ENCODE results near the gene FGF2. TPM values are rescaled to one million over a fixed set of nuclear protein-coding genes. Genes with fewer than 3 reads are reported as not detected.
A peak's percentile ranks its signal among the peaks of the same experiment; 100 is the strongest.
"Not testable (repeated sequence)": the region's sequence is repeated elsewhere in the genome, so short reads cannot be mapped to it uniquely, and the experiment has no call there.

Gene FGF2
- polyA plus RNA-seq, 1 donor: 3.0 TPM

DNA sequence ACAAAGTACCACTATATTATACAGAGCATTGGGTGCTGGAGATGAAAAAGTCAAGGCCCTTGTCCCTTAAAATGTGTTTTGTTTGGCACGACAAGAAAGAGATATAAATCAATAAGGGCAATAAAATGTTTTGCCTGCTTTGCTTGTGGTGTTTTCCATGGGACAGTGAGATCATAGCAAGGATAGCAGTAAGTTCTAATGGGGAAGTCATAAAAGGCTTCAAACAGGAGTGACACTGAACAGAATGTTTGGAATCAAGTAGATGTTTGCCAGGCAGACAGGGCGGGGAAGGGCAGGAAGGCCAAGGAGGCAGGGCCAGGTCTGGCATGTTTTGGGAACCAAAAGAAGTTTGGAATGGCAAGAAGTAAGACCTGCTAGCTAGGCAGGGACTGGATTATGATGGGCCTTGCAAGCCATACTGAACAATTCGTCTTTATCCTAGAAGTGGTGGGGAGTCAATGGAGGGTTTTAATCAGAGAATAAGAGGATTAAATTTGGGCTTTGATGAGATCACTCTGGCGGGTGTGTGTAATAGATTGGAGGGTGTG lies 16.4 kb downstream of the FGF2 start:
- no peak for DNase-seq
- H3K27ac ChIP-seq (ENCODE audit: low read length): no peak overlapping the region
- H3K27me3 ChIP-seq (ENCODE audit: control insufficient read depth, insufficient read depth, low read length): no peaks in the 10 kb centered on the region
- no peak overlapping the region for H3K4me3 ChIP-seq (ENCODE audit: low read length)
- no peaks in the 10 kb centered on the region for H3K9me3 ChIP-seq (ENCODE audit: control insufficient read depth, low read depth, low read length)
- 61% methylated on average over 2 of the region's 4 CpGs for WGBS (ENCODE audit: insufficient coverage, low lambda C conversion rate)
- H3K36me3 ChIP-seq (ENCODE audit: control insufficient read depth, insufficient read depth, low read length): no peaks in the 10 kb centered on the region
- no peaks in the 10 kb centered on the region for H3K4me1 ChIP-seq (ENCODE audit: control insufficient read depth, insufficient read depth, low read length)

DNA sequence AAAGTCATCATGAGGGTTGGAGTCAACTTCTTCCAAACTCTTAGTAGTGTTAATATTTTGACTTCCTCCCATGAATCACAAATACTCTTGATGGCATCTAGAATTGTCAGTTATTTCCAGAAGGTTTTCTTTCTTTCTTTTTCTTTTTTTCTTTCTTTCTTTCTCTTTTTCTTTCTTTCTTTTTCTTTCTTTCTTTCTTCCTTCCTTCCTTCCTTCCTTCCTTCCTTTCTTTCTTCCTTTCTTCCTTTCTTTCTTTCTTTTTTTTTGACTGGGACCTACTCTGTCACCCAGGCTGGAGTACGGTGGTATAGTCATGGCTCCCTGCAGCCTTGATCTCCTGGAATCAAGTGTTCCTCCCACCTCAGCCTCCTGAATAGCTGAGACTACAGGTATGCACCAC lies 17.8 kb downstream of the FGF2 start:
- H3K4me3 ChIP-seq (ENCODE audit: low read length); H3K27ac ChIP-seq (ENCODE audit: low read length); H3K27me3 ChIP-seq (ENCODE audit: control insufficient read depth, insufficient read depth, low read length); H3K9me3 ChIP-seq (ENCODE audit: control insufficient read depth, low read depth, low read length); DNase-seq; H3K36me3 ChIP-seq (ENCODE audit: control insufficient read depth, insufficient read depth, low read length); H3K4me1 ChIP-seq (ENCODE audit: control insufficient read depth, insufficient read depth, low read length): not testable (repeated sequence)
- no CpG with 5 or more reads among the region's 1 CpG for WGBS (ENCODE audit: insufficient coverage, low lambda C conversion rate)

DNA sequence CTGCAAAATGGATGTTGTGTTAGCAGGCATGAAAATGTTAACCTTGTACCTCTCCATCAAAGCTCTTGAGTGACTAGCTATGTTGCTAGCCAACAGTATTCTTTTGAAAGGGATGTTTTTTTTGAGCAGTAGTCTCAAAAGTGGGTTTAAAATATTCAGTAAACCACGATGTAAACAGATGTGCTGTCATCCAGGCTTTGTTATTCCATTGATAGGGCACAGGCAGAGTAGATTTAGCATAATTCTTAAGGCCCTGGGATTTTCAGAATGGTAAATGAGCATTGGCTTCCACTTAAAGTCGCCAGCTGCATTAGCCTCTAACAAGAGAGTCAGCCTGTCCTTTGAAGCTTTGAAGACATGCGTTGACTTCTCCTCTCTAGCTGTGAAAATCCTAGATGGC lies 18.4 kb downstream of the FGF2 start:
- no peak overlapping the region for H3K27ac ChIP-seq (ENCODE audit: low read length)

DNA sequence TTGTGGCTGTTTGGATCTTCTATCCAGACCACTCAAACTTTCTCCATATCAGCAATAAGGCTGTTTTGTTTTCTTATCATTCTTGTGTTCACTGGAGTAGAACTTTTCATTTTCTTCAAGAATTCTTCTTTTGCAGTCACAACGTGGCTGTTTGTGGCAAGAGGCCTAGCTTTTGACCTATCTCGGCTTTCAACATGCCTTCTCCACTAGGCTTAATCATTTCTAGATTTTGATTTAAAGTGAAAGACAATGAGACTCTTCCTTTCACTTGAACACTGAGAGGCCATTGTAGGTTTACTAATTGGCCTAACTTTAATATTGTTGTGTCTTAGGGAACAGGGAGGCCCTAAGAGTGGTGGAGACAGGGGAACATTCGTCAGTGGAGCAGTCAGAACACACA lies 19.1 kb downstream of the FGF2 start:
- Histone ChIP-seq H3K27me3 (ENCODE audit: control insufficient read depth, insufficient read depth, low read length) (no peaks in the 10 kb centered on the region), H3K9me3 (ENCODE audit: control insufficient read depth, low read depth, low read length) (no peaks in the 10 kb centered on the region), H3K27ac (ENCODE audit: low read length) (no peak overlapping the region), H3K4me1 (ENCODE audit: control insufficient read depth, insufficient read depth, low read length) (no peaks in the 10 kb centered on the region), H3K36me3 (ENCODE audit: control insufficient read depth, insufficient read depth, low read length) (no peaks in the 10 kb centered on the region), H3K4me3 (ENCODE audit: low read length) (no peak overlapping the region)
- WGBS (ENCODE audit: insufficient coverage, low lambda C conversion rate): 75% methylated on average over 2 of the region's 3 CpGs
- no peak for DNase-seq

More for the DNA sequence above, 18.4 kb downstream of the FGF2 start:
- no peak for DNase-seq
- Histone ChIP-seq H3K4me1 (ENCODE audit: control insufficient read depth, insufficient read depth, low read length) (no peaks in the 10 kb centered on the region), H3K27me3 (ENCODE audit: control insufficient read depth, insufficient read depth, low read length) (no peaks in the 10 kb centered on the region), H3K9me3 (ENCODE audit: control insufficient read depth, low read depth, low read length) (no peaks in the 10 kb centered on the region), H3K4me3 (ENCODE audit: low read length) (no peak overlapping the region), H3K36me3 (ENCODE audit: control insufficient read depth, insufficient read depth, low read length) (no peaks in the 10 kb centered on the region)
- 100% methylated on average over 1 of the region's 3 CpGs for WGBS (ENCODE audit: insufficient coverage, low lambda C conversion rate)

DNA sequence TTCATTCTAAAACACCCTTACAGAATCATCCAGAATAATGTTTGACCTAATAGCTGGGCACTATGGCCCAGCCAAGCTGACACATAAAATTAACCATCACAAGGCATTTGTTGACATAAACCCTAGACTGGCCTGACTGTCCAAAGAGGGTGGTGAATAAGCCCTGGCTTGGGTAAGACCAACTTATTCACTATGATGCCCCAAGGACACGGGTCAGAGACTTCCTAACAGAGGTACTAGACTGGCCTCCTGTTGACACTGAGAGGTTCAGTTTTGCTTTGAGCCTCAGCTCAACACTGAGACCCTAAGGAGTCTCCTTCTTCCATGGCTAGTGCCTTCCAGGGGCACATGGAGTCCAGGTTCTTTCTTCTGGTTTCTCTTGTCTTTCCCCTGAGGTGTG lies 21.3 kb downstream of the FGF2 start:
- no peak for DNase-seq
- WGBS (ENCODE audit: insufficient coverage, low lambda C conversion rate): no CpG with 5 or more reads among the region's 1 CpG
- no peaks in the 10 kb centered on the region for H3K36me3 ChIP-seq (ENCODE audit: control insufficient read depth, insufficient read depth, low read length)
- H3K27ac ChIP-seq (ENCODE audit: low read length): no peak overlapping the region
- no peaks in the 10 kb centered on the region for H3K9me3 ChIP-seq (ENCODE audit: control insufficient read depth, low read depth, low read length)
- no peaks in the 10 kb centered on the region for H3K4me1 ChIP-seq (ENCODE audit: control insufficient read depth, insufficient read depth, low read length)
- no peaks in the 10 kb centered on the region for H3K27me3 ChIP-seq (ENCODE audit: control insufficient read depth, insufficient read depth, low read length)
- no peak overlapping the region for H3K4me3 ChIP-seq (ENCODE audit: low read length)

DNA sequence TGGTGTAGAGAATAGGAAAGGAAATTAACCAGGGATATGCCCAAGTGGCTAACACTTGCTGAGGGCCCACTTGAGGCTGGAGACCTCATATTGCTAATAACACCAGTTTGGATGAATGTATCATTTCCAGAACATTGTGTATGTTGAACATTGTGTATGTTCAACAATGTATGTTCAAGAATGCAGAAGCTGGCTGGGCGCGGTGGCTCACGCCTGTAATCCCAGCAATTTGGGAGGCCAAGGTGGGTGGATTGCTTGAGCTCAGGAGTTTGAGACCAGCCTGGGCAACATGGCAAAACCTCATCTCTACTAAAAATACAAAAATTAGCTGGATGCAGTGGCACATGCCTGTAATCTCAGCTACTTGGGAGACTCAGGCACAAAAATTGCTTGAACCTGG lies 23.2 kb downstream of the FGF2 start:
- H3K9me3 ChIP-seq (ENCODE audit: control insufficient read depth, low read depth, low read length); H3K4me3 ChIP-seq (ENCODE audit: low read length); H3K4me1 ChIP-seq (ENCODE audit: control insufficient read depth, insufficient read depth, low read length); H3K27me3 ChIP-seq (ENCODE audit: control insufficient read depth, insufficient read depth, low read length); DNase-seq; H3K27ac ChIP-seq (ENCODE audit: low read length); H3K36me3 ChIP-seq (ENCODE audit: control insufficient read depth, insufficient read depth, low read length): not testable (repeated sequence)
- WGBS (ENCODE audit: insufficient coverage, low lambda C conversion rate): no CpG with 5 or more reads among the region's 3 CpGs

DNA sequence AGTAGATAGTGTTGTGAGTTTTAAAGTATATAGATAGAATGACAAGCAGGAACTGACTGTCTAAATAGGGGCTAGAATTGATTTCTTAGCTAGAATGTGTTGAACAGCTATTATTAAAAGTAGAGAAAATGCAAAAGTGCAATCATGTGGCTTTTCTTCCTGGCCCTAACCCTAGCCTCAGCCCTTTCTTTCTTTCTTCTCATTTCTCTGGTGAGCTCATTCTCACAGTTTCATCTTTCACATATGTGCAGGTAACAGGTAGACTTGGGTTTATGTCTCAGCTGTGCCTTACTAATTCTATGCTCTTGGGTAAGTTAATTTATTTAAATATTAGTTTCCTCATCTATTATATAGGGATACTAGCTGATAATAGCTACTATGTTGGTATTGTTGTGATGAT lies 24.9 kb downstream of the FGF2 start:
- Histone ChIP-seq H3K36me3 (ENCODE audit: control insufficient read depth, insufficient read depth, low read length) (no peaks in the 10 kb centered on the region), H3K9me3 (ENCODE audit: control insufficient read depth, low read depth, low read length) (no peaks in the 10 kb centered on the region), H3K4me3 (ENCODE audit: low read length) (no peak overlapping the region), H3K27me3 (ENCODE audit: control insufficient read depth, insufficient read depth, low read length) (no peaks in the 10 kb centered on the region), H3K27ac (ENCODE audit: low read length) (no peak overlapping the region), H3K4me1 (ENCODE audit: control insufficient read depth, insufficient read depth, low read length) (no peaks in the 10 kb centered on the region)
- no peak for DNase-seq

DNA sequence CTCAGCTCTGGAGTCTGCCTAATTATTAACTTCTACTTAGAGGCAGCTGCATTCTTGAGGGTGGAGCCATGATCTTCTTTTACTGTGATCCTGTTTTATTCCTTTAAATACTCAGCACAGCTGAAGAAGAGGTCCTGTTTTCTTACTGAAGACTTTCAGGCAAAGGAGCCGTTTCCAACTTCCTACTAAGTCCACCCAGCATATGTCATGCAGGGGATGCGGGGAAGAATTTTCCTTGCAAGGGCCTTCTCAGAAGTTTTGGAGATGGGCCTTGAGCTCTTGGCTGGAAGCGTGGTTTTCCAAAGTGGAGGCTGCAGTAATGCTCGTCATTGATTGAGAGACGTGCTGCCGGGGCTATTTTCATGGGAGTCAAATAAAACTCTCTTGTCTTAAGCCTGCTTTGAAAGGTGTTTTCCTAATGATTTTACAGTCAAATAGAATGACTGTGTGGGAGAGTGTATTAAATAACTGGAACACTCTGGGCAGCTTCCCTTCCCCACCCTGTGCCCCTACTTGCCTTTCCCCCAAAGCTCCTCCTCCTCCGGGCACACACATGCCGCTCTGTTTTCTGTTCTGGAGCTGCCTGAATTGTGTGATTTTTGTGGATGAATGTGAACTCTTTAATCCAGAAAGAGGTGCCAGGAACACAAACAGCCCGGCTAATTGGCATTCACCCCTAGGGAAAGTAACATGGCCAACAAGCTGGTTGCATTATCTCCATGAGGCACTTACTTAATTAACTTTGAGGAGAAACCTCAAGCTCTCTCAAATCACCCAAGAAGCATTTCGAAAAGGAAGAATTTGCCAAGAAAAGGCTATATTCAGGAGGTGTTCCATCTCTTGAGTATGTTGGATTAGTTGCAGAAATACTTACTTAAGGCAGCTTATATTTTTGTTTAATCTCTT lies 28.1 kb downstream of the FGF2 start:
- no peaks in the 10 kb centered on the region for H3K27me3 ChIP-seq (ENCODE audit: control insufficient read depth, insufficient read depth, low read length)
- peak in 1 of 2 donors; percentile 16 for DNase-seq
- peaks cover 3% of the 10 kb centered on the region for H3K4me1 ChIP-seq (ENCODE audit: control insufficient read depth, insufficient read depth, low read length)
- no peaks in the 10 kb centered on the region for H3K36me3 ChIP-seq (ENCODE audit: control insufficient read depth, insufficient read depth, low read length)
- H3K9me3 ChIP-seq (ENCODE audit: control insufficient read depth, low read depth, low read length): no peaks in the 10 kb centered on the region
- no peak overlapping the region for H3K27ac ChIP-seq (ENCODE audit: low read length)
- H3K4me3 ChIP-seq (ENCODE audit: low read length): no peak overlapping the region
- 100% methylated on average over 1 of the region's 10 CpGs for WGBS (ENCODE audit: insufficient coverage, low lambda C conversion rate)

DNA sequence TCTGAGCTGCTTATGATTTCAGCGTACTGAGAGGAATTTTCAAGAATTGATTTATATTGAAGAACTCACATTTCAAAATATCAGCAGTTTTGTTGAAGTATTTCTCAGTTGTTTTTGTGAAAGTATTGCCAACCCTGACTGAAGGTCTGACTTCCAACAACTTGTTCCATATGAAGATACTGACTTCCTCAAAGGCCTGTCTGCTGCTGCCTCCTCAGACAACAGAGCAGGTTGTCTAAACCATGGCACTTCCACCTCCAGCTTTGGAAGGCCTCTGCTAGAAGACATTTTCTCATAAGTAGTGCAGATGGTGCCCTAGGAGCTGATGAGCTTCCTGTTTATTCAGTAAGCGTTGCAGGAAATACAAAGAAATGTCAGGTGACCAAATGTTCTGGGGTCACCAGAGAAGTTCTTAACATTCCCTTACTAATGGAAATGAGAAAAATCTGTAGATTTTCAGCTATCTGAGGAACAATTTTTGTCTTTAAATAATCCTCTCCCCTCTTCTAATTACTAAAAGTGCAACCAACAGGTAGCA lies 28.8 kb downstream of the FGF2 start:
- Histone ChIP-seq H3K27me3 (ENCODE audit: control insufficient read depth, insufficient read depth, low read length) (no peaks in the 10 kb centered on the region), H3K27ac (ENCODE audit: low read length) (no peak overlapping the region), H3K4me3 (ENCODE audit: low read length) (no peak overlapping the region), H3K4me1 (ENCODE audit: control insufficient read depth, insufficient read depth, low read length) (peaks cover 3% of the 10 kb centered on the region), H3K9me3 (ENCODE audit: control insufficient read depth, low read depth, low read length) (no peaks in the 10 kb centered on the region), H3K36me3 (ENCODE audit: control insufficient read depth, insufficient read depth, low read length) (no peaks in the 10 kb centered on the region)
- no peak for DNase-seq
- WGBS (ENCODE audit: insufficient coverage, low lambda C conversion rate): 57% methylated on average over 1 of the region's 2 CpGs

DNA sequence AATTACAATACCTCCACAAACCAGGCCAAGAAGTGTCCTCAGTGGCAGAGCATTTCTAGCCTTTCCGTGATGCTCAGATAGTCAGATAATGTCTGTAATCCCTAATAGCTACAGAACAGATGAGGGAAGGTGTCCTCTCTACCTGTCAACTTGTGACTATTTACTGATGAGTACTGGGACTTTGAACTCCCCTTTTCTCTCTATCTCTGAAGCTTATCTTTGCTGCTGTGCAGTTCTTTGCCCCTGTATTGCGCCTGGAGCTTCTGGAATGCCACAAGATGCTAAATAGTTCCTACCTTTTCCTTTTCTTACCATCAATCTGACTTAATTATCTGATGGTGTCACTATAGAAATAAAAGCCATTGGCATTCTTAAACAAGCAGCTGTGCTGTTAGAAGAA lies 30.5 kb downstream of the FGF2 start:
- Histone ChIP-seq H3K36me3 (ENCODE audit: control insufficient read depth, insufficient read depth, low read length) (no peaks in the 10 kb centered on the region), H3K4me1 (ENCODE audit: control insufficient read depth, insufficient read depth, low read length) (peaks cover 3% of the 10 kb centered on the region), H3K27me3 (ENCODE audit: control insufficient read depth, insufficient read depth, low read length) (no peaks in the 10 kb centered on the region), H3K4me3 (ENCODE audit: low read length) (no peak overlapping the region), H3K9me3 (ENCODE audit: control insufficient read depth, low read depth, low read length) (no peaks in the 10 kb centered on the region), H3K27ac (ENCODE audit: low read length) (no peak overlapping the region)
- DNase-seq: peak; percentile 23 to 43
- WGBS (ENCODE audit: insufficient coverage, low lambda C conversion rate): 29% methylated on average over 1 of the region's 2 CpGs

Measured in large intestine (tissue), 3 donors.